WERI-Rb-1 (cell line): ENCODE data around the gene MORF4L2.

Experiments
- DNase-seq: peaks from one replicate; pipeline ENCODE4 v3.0.0-alpha.2; 2020
- H3K27ac ChIP-seq: fragments of 250-450 bp; sonication (Bioruptor Pico); 2 replicates; pipeline ENCODE4 v1.5.1; 2020; ENCODE audit warnings: mild to moderate bottlenecking, moderate library complexity
- H3K27me3 ChIP-seq: fragments of 250-450 bp; sonication (Bioruptor Pico); 2 replicates; pipeline ENCODE4 v1.5.1; 2021; ENCODE audit warnings: mild to moderate bottlenecking, low read depth, moderate library complexity; ENCODE audit not compliant: insufficient read depth, severe bottlenecking
- H3K36me3 ChIP-seq: fragments of 250-450 bp; sonication (Bioruptor Pico); 2 replicates; pipeline ENCODE4 v1.5.1; 2020; ENCODE audit warnings: mild to moderate bottlenecking, moderate library complexity
- H3K4me3 ChIP-seq: 2 replicates; pipeline ENCODE4 v1.5.1; 2011; ENCODE audit warnings: low read depth, mild to moderate bottlenecking, control low read depth, low read length
- H3K9me3 ChIP-seq: fragments of 250-450 bp; sonication (Bioruptor Pico); 2 replicates; pipeline ENCODE4 v1.5.1; 2021; ENCODE audit warnings: mild to moderate bottlenecking, moderate library complexity; ENCODE audit not compliant: severe bottlenecking
- CTCF ChIP-seq: IDR thresholded peaks from 2 replicates; pipeline ENCODE4 v1.5.1; 2011; ENCODE audit warnings: low read depth, mild to moderate bottlenecking, control low read depth, inconsistent platforms, low read length

Gene MORF4L2

GRCh38 chrX:103630171-103630511 lies 56.4 kb downstream of the MORF4L2 start:
- DNase-seq = no peak
- no peaks in the 10 kb centered on the region for H3K9me3 ChIP-seq
- H3K36me3 ChIP-seq = no peaks in the 10 kb centered on the region
- peaks cover 7% of the 10 kb centered on the region for H3K27me3 ChIP-seq
- no peak for TF ChIP-seq CTCF
- H3K27ac ChIP-seq = peak overlapping the region; percentile 75; the same call in 1 of the 2 replicates
- H3K4me3 ChIP-seq = peak overlapping the region; percentile 66

DNA sequence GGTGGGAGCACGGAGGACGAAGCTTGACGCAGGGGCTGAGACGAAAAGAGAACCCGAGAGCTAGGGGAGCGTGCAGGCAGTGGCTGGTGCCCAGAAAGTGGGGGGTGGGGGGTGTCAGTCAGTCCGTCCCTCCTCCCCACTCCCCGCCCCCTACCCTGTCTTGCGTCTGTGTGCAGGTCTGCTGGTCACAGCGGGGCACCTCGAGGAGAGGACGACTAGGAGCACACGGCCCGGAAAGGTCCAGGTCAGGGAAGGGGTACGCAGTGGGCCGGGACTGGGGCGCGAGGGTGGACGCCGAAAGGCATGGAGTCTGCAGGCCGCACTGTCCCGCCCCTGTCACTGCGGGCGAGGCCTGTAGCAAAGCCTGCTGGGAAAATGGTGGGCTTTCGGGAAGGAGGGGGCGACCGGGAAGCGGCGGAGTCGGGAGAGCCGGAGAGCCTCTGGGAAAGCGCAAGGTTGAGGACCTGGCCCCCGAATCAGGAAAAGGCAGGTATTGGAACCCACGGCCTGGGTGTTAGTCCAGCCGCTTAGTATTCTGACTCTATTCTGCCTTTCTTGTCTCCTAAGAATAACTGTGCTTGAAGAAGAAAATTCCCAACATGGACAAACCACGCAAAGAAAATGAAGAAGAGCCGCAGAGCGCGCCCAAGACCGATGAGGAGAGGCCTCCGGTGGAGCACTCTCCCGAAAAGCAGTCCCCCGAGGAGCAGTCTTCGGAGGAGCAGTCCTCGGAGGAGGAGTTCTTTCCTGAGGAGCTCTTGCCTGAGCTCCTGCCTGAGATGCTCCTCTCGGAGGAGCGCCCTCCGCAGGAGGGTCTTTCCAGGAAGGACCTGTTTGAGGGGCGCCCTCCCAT lies 57.0 kb downstream of the MORF4L2 start:
- peaks cover 7% of the 10 kb centered on the region for H3K27me3 ChIP-seq
- no peaks in the 10 kb centered on the region for H3K9me3 ChIP-seq
- H3K36me3 ChIP-seq = no peaks in the 10 kb centered on the region
- H3K27ac ChIP-seq = peak overlapping the region; percentile 75
- peak; percentile 72 for DNase-seq
- peak; percentile 65 for TF ChIP-seq CTCF
- H3K4me3 ChIP-seq = peak overlapping the region; percentile 66

- Histone ChIP-seq H3K27ac (peak within 1 kb of the TSS; percentile 75), H3K4me3 (peak within 1 kb of the TSS; percentile 66), H3K27me3 (peaks cover 7% of the 10 kb centered on the region), H3K9me3 (no peaks in the 10 kb centered on the region), H3K36me3 (no peaks in the 10 kb centered on the region)
- DNase-seq = peak; percentile 46
- TF ChIP-seq CTCF = no peak
These were observed 57.8 kb downstream of the MORF4L2 start, which contains the start of gene TCEAL1 for GRCh38 chrX:103628386-103629317. TCEAL1 (plus strand) TSS chrX:103628975; CDS start chrX:103629917, 942 bp downstream.

DNA sequence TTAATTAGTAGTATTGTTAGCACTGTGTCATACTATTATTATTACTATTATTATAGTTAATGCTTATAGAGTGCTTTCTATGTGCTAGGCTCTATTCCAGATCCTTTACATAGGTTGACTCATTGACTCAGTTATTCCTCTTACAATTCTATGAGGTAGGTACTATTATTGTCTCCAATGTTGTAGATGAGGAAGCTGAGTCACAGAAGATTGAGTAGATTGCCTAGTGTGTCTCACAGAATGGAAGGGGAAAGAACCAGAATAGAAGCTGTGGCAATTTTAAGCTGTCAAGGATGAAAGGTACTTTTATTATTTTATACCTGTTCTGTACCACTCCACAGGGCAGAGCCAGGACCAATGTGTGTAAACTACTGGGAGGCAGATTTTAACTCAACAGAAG lies 59.6 kb downstream of the MORF4L2 start:
- TF ChIP-seq CTCF = no peak
- Histone ChIP-seq H3K27ac (no peak overlapping the region), H3K4me3 (no peak overlapping the region)

More for the DNA sequence above, 59.6 kb downstream of the MORF4L2 start:
- no peaks in the 10 kb centered on the region for H3K9me3 ChIP-seq
- H3K36me3 ChIP-seq = no peaks in the 10 kb centered on the region
- peaks cover 4% of the 10 kb centered on the region for H3K27me3 ChIP-seq
- DNase-seq = no peak
